Amniotic stem cell (primary cell): ENCODE results near the gene SLC25A21.
"Not testable (repeated sequence)": the region's sequence is repeated elsewhere in the genome, so short reads cannot be mapped to it uniquely, and the experiment has no call there.

Source experiments
- DNase-seq: peaks from one replicate; lab custom pipeline; 2025; lab: John Stamatoyannopoulos, UW

The SLC25A21 gene

GRCh38 chr14:37186865-37187264 is 14.5 kb upstream of the SLC25A21 start:
- no peak for DNase-seq

- DNase-seq = no peak
Measured at GRCh38 chr14:37185670-37186069, 13.3 kb upstream of the SLC25A21 start.

GRCh38 chr14:37184520-37184919 is 12.1 kb upstream of the SLC25A21 start:
- not testable (repeated sequence) for DNase-seq

GRCh38 chr14:37181441-37181840 is 9.0 kb upstream of the SLC25A21 start:
- no peak for DNase-seq

DNA sequence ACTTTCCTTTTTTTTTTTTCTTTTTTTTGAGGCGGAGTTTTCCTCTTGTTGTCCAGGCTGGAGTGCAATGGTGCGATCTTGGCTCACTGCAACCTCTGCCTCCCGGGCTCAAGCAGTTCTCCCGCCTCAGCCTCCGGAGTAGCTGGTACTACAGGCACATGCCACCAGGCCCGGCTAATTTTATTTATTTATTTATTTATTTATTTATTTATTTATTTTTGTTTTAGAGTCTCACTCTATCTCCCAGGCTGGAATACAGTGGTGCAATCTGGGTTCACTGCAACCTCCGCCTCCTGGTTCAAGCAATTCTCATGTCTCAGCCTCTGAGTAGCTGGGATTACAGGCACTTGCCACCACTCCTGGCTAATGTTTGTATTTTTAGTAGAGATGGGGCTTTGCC is 8.5 kb upstream of the SLC25A21 start:
- not testable (repeated sequence) for DNase-seq

DNA sequence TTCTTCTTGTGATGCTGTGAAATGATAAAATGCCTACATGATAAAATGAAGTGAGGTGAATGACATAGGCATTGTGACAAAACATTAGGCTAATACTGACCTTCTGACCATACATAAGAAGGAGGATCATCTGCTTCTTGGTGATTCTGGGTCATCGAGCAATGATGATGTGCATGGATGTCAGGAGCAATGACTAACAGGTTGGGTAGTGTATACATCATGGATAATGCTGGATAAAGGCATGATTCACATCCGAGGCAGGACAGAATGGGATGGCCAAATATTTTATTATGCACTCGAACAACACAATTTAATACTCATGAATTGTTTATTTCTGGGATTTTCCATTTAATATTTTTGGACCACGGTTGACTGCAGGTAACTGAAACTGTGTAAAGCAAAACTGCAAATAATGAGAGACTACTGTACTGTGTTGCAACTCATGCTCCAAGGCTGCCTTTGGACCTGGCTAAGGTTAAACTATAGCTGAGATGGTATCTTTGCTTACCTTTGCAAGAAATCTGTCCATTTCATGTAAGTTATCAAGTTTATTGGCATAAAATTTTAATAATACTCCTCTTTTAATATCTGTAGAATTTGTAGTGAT is 7.6 kb upstream of the SLC25A21 start:
- DNase-seq = no peak

DNA sequence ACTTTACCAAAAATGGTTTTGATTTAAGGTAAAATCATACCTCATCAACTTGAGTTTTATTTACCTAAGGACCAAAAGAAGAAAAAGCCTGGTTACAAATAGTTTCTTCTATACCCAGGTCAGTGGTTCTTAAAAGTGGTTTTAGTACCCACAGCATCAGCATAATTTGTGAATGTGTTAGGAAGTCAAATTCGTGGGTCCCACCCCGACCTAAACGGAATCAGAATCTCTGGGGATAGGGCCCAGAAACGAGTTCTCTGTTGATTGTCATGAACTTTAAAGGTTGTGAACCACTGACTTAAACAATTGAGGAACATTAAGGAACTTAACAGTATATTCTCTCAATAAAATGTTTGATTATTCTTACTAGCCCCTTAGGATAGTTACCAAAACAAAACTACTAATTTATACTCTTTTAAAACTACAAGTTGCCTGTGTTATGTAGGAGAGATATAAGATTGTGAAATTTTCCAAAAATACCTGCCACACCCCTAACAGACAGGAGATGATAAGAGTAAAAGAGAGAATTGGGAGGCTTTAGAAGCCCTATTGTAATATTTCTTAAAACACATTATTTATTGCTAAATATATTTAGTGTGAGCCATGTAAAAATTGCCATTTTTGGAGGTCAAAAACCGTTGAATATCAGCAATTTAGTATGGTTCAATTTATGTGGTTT is 669 bp upstream of the SLC25A21 start:
- DNase-seq = no peak

DNA sequence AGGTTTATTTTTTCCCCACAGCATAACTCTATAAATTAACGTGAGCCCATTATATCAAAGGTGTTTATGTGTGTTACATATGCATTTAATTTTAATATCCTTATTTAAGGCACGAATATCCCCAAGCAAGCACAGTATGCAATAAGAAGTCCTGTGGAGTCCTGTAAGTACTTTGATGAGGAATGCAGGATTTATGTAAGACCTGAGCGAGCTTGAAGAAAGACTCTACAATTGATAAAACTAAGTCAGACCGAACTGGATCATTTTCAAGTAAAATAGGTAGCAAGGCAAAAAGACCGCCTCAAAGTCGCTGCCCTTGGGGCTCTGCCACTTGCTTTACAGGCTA is 755 bp downstream of the SLC25A21 start:
- no peak for DNase-seq

DNA sequence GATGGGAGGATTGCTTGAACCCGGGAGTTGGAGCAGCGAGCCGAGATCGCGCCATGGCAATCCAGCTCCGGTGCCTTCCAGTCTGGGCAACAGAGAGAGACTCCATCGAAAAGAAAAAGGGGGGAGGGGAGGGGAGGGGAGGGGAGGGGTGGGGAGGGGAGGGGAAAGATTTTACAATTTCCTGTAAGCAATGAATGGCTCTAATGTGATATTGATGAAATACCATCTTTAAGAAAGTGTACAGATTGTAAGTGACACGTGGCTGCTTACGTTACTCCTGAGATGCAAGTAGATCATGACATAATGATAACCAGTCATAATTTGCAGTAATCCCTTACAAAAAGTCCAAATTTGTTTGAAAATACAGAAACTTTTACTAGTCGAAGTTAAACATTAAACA is 1.4 kb downstream of the SLC25A21 start:
- no peak for DNase-seq

GRCh38 chr14:37170237-37170636 is 2.2 kb downstream of the SLC25A21 start:
- DNase-seq = no peak

- no peak for DNase-seq
Measured at GRCh38 chr14:37168721-37169120, 3.7 kb downstream of the SLC25A21 start.

- no peak for DNase-seq
Measured at GRCh38 chr14:37167151-37168047, 5.0 kb downstream of the SLC25A21 start.

GRCh38 chr14:37165794-37166193 is 6.6 kb downstream of the SLC25A21 start:
- DNase-seq = no peak

DNA sequence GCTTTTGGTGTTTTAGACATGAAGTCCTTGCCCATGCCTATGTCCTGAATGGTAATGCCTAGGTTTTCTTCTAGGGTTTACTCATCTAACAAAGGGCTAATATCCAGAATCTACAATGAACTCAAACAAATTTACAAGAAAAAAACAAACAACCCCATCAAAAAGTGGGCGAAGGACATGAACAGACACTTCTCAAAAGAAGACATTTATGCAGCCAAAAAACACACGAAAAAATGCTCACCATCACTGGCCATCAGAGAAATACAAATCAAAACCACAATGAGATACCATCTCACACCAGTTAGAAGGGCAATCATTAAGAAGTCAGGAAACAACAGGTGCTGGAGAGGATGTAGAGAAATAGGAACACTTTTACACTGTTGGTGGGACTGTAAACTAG is 10.1 kb downstream of the SLC25A21 start:
- not testable (repeated sequence) for DNase-seq

DNA sequence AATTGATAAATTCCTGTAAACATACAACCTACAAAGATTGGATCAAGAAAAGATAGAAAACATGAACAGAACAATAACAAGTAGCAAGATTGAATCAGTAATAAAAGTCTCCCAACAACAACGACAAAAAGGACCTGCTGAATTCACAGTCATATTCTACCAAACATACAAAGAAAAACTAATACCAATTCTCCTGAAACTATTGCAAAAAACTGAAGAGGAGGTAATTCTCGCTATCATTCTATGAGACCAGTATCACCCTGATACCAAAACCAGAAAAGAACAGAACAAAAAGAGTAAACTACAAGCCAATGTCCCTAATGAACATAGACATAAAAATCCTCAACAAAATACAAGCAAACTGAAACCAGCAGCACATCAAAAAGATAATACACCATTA is 14.4 kb downstream of the SLC25A21 start:
- DNase-seq = no peak

- DNase-seq = no peak
Measured at GRCh38 chr14:37153483-37153882, 18.9 kb downstream of the SLC25A21 start.

DNA sequence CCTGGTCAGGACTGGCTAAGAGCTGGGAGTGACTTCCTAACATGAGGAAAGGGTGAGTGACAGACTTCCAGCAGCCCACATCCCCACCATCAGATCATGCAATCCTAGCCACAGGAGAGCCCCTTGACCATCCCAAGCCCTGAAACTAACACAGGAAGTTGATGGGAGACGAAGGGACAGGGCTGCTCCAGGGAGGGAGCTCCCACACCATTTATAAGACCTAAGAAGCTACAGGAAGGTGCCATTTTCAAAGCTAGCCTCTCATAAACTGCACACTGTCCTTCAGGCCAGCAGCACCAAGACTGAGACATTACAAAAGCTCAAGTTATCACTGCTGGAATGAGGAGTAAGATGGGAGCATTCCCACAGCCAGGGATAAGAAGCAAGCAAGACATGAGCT is 19.4 kb downstream of the SLC25A21 start:
- DNase-seq = no peak

GRCh38 chr14:37150414-37150813 is 22.0 kb downstream of the SLC25A21 start:
- DNase-seq = peak; percentile 26

- no peak for DNase-seq
Measured at GRCh38 chr14:37147310-37147880, 25.0 kb downstream of the SLC25A21 start.

- DNase-seq = not testable (repeated sequence)
Measured at GRCh38 chr14:37146438-37146837, 26.0 kb downstream of the SLC25A21 start.

- DNase-seq = no peak
Measured at GRCh38 chr14:37145395-37145794, 27.0 kb downstream of the SLC25A21 start.

DNA sequence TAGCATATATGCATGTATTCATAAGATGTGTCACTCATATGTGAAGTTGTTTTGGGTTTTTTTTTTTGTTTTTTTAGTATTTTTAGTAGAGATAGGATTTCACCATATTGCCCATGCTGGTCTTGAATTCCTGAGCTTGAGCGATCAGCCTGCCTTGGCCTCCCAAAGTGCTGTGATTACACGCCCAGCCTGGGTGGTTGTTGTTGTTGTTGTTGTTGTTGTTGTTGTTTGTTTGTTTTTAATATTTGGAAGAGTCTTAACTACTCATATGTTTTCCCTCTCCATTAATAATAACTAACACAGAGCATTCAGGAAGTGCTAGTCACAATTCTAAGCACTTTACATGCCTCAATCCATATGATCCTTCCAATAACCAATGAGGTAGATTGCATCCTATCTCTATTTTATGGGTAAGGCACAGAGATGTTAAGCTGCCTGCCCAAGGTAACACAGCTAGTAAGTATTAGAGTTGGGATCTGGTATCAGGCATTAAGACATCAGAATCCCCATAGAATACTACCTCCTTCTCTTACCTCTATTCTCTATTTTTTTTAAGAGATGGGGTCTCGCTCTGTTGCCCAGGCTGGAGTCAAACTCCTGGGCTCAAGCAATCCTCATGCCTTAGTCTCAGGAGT is 27.6 kb downstream of the SLC25A21 start:
- no peak for DNase-seq
